Mesenchymal stem cell (in vitro differentiated cells and primary cell): Measurements from ENCODE around the gene DYNC1I2.
A peak's percentile ranks its signal among the peaks of the same experiment; 100 is the strongest.

Experiments used
- DNase-seq: peaks from one replicate; pipeline ENCODE4 v3.0.0-alpha.2; 2013
- H2AFZ ChIP-seq: one replicate; pipeline ENCODE4 v1.6.1; 2013; ENCODE audit warnings: low read depth, mild to moderate bottlenecking, control low read depth, inconsistent platforms, low read length, moderate library complexity
- H2AK5ac ChIP-seq: 2 replicates; pipeline ENCODE4 v1.6.1; 2013; ENCODE audit warnings: low read length, moderate library complexity, mild to moderate bottlenecking, inconsistent platforms; ENCODE audit not compliant: severe bottlenecking
- H2BK120ac ChIP-seq: one replicate; pipeline ENCODE4 v1.6.1; 2013; ENCODE audit warnings: low read depth, mild to moderate bottlenecking, inconsistent platforms, low read length, moderate library complexity
- H2BK12ac ChIP-seq, 2 experiments: one replicate each; pipeline ENCODE4 v1.6.1; 2013; ENCODE audit warnings: inconsistent platforms in 2 of 2, low read length in 2 of 2, mild to moderate bottlenecking in 2 of 2, moderate library complexity in 2 of 2, control low read depth in 1 of 2
- H2BK15ac ChIP-seq: one replicate; pipeline ENCODE4 v1.6.1; 2013; ENCODE audit warnings: mild to moderate bottlenecking, low read depth, inconsistent platforms; ENCODE audit not compliant: poor library complexity, severe bottlenecking
- H2BK5ac ChIP-seq: 2 replicates; pipeline ENCODE4 v1.6.1; 2013; ENCODE audit warnings: low read depth, mild to moderate bottlenecking, low read length, control low read depth, inconsistent platforms; ENCODE audit not compliant: poor library complexity, severe bottlenecking
- H3K14ac ChIP-seq, 2 experiments: one replicate each; pipeline ENCODE4 v1.6.1; 2013; ENCODE audit warnings: inconsistent platforms in 2 of 2, low read length in 2 of 2, control low read depth in 1 of 2, mild to moderate bottlenecking in 1 of 2, moderate library complexity in 1 of 2
- H3K18ac ChIP-seq, 2 experiments: one replicate each; pipeline ENCODE4 v1.6.1; 2013; ENCODE audit warnings: inconsistent platforms in 2 of 2, low read length in 2 of 2, control low read depth in 1 of 2, low read depth in 1 of 2, mild to moderate bottlenecking in 1 of 2
- H3K23ac ChIP-seq, 2 experiments: one replicate each; pipeline ENCODE4 v1.6.1; 2013; ENCODE audit warnings: inconsistent platforms in 2 of 2, low read length in 2 of 2, mild to moderate bottlenecking in 2 of 2, moderate library complexity in 2 of 2, control low read depth in 1 of 2
- H3K27ac ChIP-seq: 2 replicates; pipeline ENCODE4 v1.5.1; 2013; ENCODE audit warnings: mild to moderate bottlenecking, moderate library complexity, low read length, control low read depth, inconsistent platforms; ENCODE audit not compliant: poor library complexity, severe bottlenecking
- H3K27me3 ChIP-seq, 2 experiments: 2 replicates each; pipeline versions ENCODE4 v1.6.1 to v1.7.0; 2013; ENCODE audit warnings: low read length in 2 of 2, mild to moderate bottlenecking in 2 of 2, moderate library complexity in 2 of 2, control low read depth in 1 of 2, inconsistent platforms in 1 of 2; ENCODE audit not compliant: control insufficient read depth in 1 of 2, insufficient read depth in 1 of 2
- H3K36me3 ChIP-seq, 2 experiments: 2 replicates each; pipeline versions ENCODE4 v1.6.1 to v1.7.0; 2013; ENCODE audit warnings: low read length in 2 of 2, control low read depth in 1 of 2, inconsistent platforms in 1 of 2, low read depth in 1 of 2, mild to moderate bottlenecking in 1 of 2; ENCODE audit not compliant: insufficient read depth in 2 of 2, control insufficient read depth in 1 of 2
- H3K4ac ChIP-seq, 2 experiments: one replicate each; pipeline ENCODE4 v1.6.1; 2013; ENCODE audit warnings: inconsistent platforms in 2 of 2, low read length in 2 of 2, mild to moderate bottlenecking in 2 of 2, moderate library complexity in 2 of 2, control low read depth in 1 of 2, low read depth in 1 of 2
- H3K4me1 ChIP-seq: 2 replicates; pipeline ENCODE4 v1.6.1; 2013; ENCODE audit warnings: low read depth, low read length, control low read depth; ENCODE audit not compliant: control insufficient read depth, insufficient read depth
- H3K4me2 ChIP-seq: 2 replicates; pipeline ENCODE4 v1.6.1; 2013; ENCODE audit warnings: low read length, mild to moderate bottlenecking, inconsistent platforms; ENCODE audit not compliant: poor library complexity, severe bottlenecking
- H3K4me3 ChIP-seq, 2 experiments: 2 replicates each; pipeline versions ENCODE4 v1.5.1 to v1.7.0; 2013; ENCODE audit warnings: low read length in 2 of 2, mild to moderate bottlenecking in 2 of 2, control low read depth in 1 of 2, low read depth in 1 of 2; ENCODE audit not compliant: insufficient read depth in 1 of 2
- H3K79me1 ChIP-seq: replicated peaks from 2 replicates; pipeline ENCODE4 v1.6.1; 2013; ENCODE audit warnings: mild to moderate bottlenecking, control low read depth, low read length, inconsistent platforms; ENCODE audit not compliant: poor library complexity, severe bottlenecking
- H3K9ac ChIP-seq: 2 replicates; pipeline ENCODE4 v1.7.0; 2013; ENCODE audit warnings: mild to moderate bottlenecking, low read length, moderate library complexity
- H3K9me3 ChIP-seq: 2 replicates; pipeline ENCODE4 v1.7.0; 2013; ENCODE audit warnings: mild to moderate bottlenecking, low read length; ENCODE audit not compliant: control insufficient read depth
- H4K8ac ChIP-seq: one replicate; pipeline ENCODE4 v1.6.1; 2013; ENCODE audit warnings: inconsistent platforms, mild to moderate bottlenecking, low read length, moderate library complexity
- H4K91ac ChIP-seq: one replicate; pipeline ENCODE4 v1.6.1; 2013; ENCODE audit warnings: mild to moderate bottlenecking, low read length, inconsistent platforms
- WGBS: methylation state at CpG from one replicate; pipeline ENCODE4 v1.1.7; 2013; ENCODE audit warnings: mixed read lengths; 5-methylcytosine and 5-hydroxymethylcytosine counted together

Gene DYNC1I2

GRCh38 chr2:171671867-171672266, 15.4 kb upstream of the DYNC1I2 start:
- Histone ChIP-seq H3K9ac (no peak overlapping the region), H3K4me3 (no peak overlapping the region), H4K8ac (no peak overlapping the region), H2AK5ac (no peak overlapping the region), H3K9me3 (no peaks in the 10 kb centered on the region), H3K79me1 (no peaks in the 10 kb centered on the region), H2BK12ac (no peak overlapping the region), H2BK5ac (no peak overlapping the region), H3K18ac (no peak overlapping the region), H4K91ac (no peak overlapping the region), H3K4me1 (no peaks in the 10 kb centered on the region), H2BK15ac (no peak overlapping the region), H2AFZ (no peak overlapping the region), H3K4me2 (no peak overlapping the region), H3K23ac (no peak overlapping the region), H3K36me3 (no peaks in the 10 kb centered on the region), H3K27ac (no peak overlapping the region), H3K4ac (no peak overlapping the region), H3K14ac (no peak overlapping the region), H3K27me3 (peaks cover 0 to 6% of the 10 kb centered on the region in 2 experiments), H2BK120ac (no peak overlapping the region)
- WGBS: 90% methylated on average over 6 of the region's 7 CpGs
- DNase-seq: no peak

- Histone ChIP-seq H3K4ac (no peak overlapping the region), H3K18ac (no peak overlapping the region), H2BK120ac (no peak overlapping the region), H3K23ac (no peak overlapping the region), H2BK15ac (no peak overlapping the region), H3K9me3 (no peaks in the 10 kb centered on the region), H4K8ac (no peak overlapping the region), H2BK12ac (no peak overlapping the region), H2AFZ (no peak overlapping the region), H3K27me3 (peaks cover 0 to 6% of the 10 kb centered on the region in 2 experiments), H3K14ac (no peak overlapping the region), H3K4me2 (no peak overlapping the region), H3K27ac (no peak overlapping the region), H3K4me3 (no peak overlapping the region), H2AK5ac (no peak overlapping the region), H3K79me1 (no peaks in the 10 kb centered on the region), H3K36me3 (no peaks in the 10 kb centered on the region), H2BK5ac (no peak overlapping the region), H4K91ac (no peak overlapping the region), H3K4me1 (no peaks in the 10 kb centered on the region), H3K9ac (no peak overlapping the region)
- WGBS: no CpG with 5 or more reads among the region's 1 CpG
- peak; percentile 26 for DNase-seq
Observed at GRCh38 chr2:171673905-171674304, 13.4 kb upstream of the DYNC1I2 start.

- no peaks in the 10 kb centered on the region for H3K36me3 ChIP-seq
- no peak overlapping the region for H3K23ac ChIP-seq
- no peaks in the 10 kb centered on the region for H3K79me1 ChIP-seq
- H3K4me3 ChIP-seq: no peak overlapping the region
- peaks cover 0 to 6% of the 10 kb centered on the region in 2 experiments for H3K27me3 ChIP-seq
- no peaks in the 10 kb centered on the region for H3K4me1 ChIP-seq
- H3K14ac ChIP-seq: no peak overlapping the region
- no peak overlapping the region for H2BK5ac ChIP-seq
- no peak overlapping the region for H4K8ac ChIP-seq
- H3K4ac ChIP-seq: no peak overlapping the region
- no peak overlapping the region for H2BK15ac ChIP-seq
- no peak overlapping the region for H3K4me2 ChIP-seq
- H3K9me3 ChIP-seq: no peaks in the 10 kb centered on the region
- 89% methylated on average over 7 of the region's 7 CpGs for WGBS
- H2AK5ac ChIP-seq: no peak overlapping the region
- DNase-seq: no peak
- no peak overlapping the region for H2BK120ac ChIP-seq
- H3K18ac ChIP-seq: no peak overlapping the region
- H4K91ac ChIP-seq: no peak overlapping the region
- H3K9ac ChIP-seq: no peak overlapping the region
- no peak overlapping the region for H3K27ac ChIP-seq
- H2AFZ ChIP-seq: no peak overlapping the region
- no peak overlapping the region for H2BK12ac ChIP-seq
Observed at GRCh38 chr2:171675810-171676345, 11.4 kb upstream of the DYNC1I2 start.

GRCh38 chr2:171678619-171679018, 8.7 kb upstream of the DYNC1I2 start:
- WGBS: 100% methylated on average over 1 of the region's 1 CpG
- no peaks in the 10 kb centered on the region for H3K79me1 ChIP-seq

More at GRCh38 chr2:171678619-171679018, 8.7 kb upstream of the DYNC1I2 start:
- H2BK120ac ChIP-seq: no peak overlapping the region
- no peak overlapping the region for H3K18ac ChIP-seq
- H3K4me3 ChIP-seq: no peak overlapping the region
- H3K9ac ChIP-seq: no peak overlapping the region
- H2BK12ac ChIP-seq: no peak overlapping the region
- no peak overlapping the region for H2AFZ ChIP-seq
- no peak overlapping the region for H2BK5ac ChIP-seq
- H3K36me3 ChIP-seq: no peaks in the 10 kb centered on the region
- H3K27me3 ChIP-seq: no peaks in the 10 kb centered on the region
- no peak for DNase-seq
- H3K27ac ChIP-seq: no peak overlapping the region
- no peak overlapping the region for H3K4me2 ChIP-seq
- no peaks in the 10 kb centered on the region for H3K4me1 ChIP-seq
- H3K9me3 ChIP-seq: no peaks in the 10 kb centered on the region
- H3K23ac ChIP-seq: no peak overlapping the region
- no peak overlapping the region for H4K8ac ChIP-seq
- H4K91ac ChIP-seq: no peak overlapping the region
- H3K14ac ChIP-seq: no peak overlapping the region
- H2BK15ac ChIP-seq: no peak overlapping the region
- H3K4ac ChIP-seq: no peak overlapping the region
- H2AK5ac ChIP-seq: no peak overlapping the region
